Activated naive CD4-positive, alpha-beta T cell treated with anti-CD3 and anti-CD28 coated beads for 36 hours (primary cell): Measurements from ENCODE around the gene CCNB1IP1. TPM values are rescaled to one million over a fixed set of nuclear protein-coding genes. Genes with fewer than 3 reads are reported as not detected.
A peak's percentile ranks its signal among the peaks of the same experiment; 100 is the strongest.
"Not testable (repeated sequence)": the region's sequence is repeated elsewhere in the genome, so short reads cannot be mapped to it uniquely, and the experiment has no call there.

ENCODE experiments used
- CTCF ChIA-PET: fragments of 350-600 bp; sonication (Branson Sonifier 250); formaldehyde crosslinking; loops from one replicate; lab custom pipeline; 2021; ENCODE audit warnings: antibody characterized with exemption; lab: Charles Lee
- DNase-seq: peaks from one replicate; pipeline ENCODE4 v3.0.0-alpha.2; 2020
- H3K27ac Mint-ChIP-seq: one replicate; pipeline ENCODE4 v1.8.0; 2021; ENCODE audit warnings: mild to moderate bottlenecking, mixed read lengths
- H3K27me3 Mint-ChIP-seq: one replicate; pipeline ENCODE4 v1.8.0; 2021; ENCODE audit warnings: low read depth, mixed read lengths
- H3K36me3 Mint-ChIP-seq: one replicate; pipeline ENCODE4 v1.8.0; 2021; ENCODE audit warnings: low read depth, mixed read lengths
- H3K4me1 Mint-ChIP-seq: one replicate; pipeline ENCODE4 v1.8.0; 2021; ENCODE audit warnings: low read depth, mixed read lengths
- H3K4me3 Mint-ChIP-seq: one replicate; pipeline ENCODE4 v1.8.0; 2021; ENCODE audit warnings: mild to moderate bottlenecking, moderate library complexity, mixed read lengths
- H3K9me3 Mint-ChIP-seq: one replicate; pipeline ENCODE4 v1.8.0; 2021; ENCODE audit warnings: mixed read lengths
- intact Hi-C: fragments of 100-400 bp; cut with micrococcal nuclease; formaldehyde crosslinking; loops from one replicate; pipeline ENCODE4 v1.15.1; 2023
- total RNA-seq, 2 experiments: library from RNA; stranded (reverse); gene quantifications; one replicate each; pipeline ENCODE4 v1.2.3, GENCODE V29; 2021

CCNB1IP1 gene
- total RNA-seq, 2 experiments from 2014 or later = 93.4 to 98.6 TPM

DNA sequence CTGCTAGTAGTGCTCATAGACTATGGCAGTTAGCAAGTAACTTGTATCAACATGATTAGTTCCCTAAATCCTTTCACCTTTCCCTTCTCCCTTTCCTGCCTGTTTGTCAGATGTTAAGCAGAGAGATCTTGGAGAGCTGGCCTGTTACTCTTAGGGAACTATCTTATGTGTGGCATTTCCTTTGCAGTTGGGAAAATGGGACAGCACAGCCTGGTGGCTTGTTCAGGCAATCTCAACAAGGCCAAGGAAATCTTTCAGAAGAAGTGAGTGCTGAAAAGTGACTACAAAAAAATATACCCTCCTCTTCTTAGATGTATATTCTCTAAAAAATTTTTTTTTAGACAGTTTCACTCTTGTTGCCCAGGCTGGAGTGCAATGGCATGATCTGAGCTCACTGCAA is 17.8 kb upstream of the CCNB1IP1 start:
- CTCF ChIA-PET = interaction anchor here (1.1 to 2.8 kb wide), 3 partner anchors 23 to 65 kb away, joined by 3 to 18 read pairs (median 4); no protein-coding TSS in a partner anchor
- Mint-ChIP-seq H3K4me3 (no peak overlapping the region), H3K36me3 (peaks cover 47% of the 10 kb centered on the region), H3K27ac (no peak overlapping the region), H3K9me3 (no peaks in the 10 kb centered on the region), H3K27me3 (no peaks in the 10 kb centered on the region), H3K4me1 (peaks cover 3% of the 10 kb centered on the region)
- intact Hi-C loops = no loop called here
- no peak for DNase-seq

DNA sequence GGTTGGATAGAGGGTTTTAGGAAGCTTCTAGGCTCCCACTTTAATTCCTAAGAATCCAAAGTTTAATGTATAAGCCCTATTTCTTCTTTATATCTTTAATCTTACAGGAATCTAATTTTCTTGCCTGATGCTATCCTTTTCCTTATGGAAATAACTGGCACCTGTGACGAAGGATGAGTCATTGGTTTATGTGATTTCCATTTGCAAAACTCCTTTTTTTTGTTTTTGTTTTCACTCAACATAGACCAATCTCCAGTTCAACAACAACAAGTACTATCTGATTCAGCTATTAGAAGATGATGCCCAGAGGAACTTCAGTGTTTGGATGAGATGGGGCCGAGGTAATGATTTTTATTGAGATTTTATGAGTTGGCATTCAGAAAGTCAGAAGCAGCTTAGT is 17.2 kb upstream of the CCNB1IP1 start:
- peaks cover 8% of the 10 kb centered on the region for H3K4me1 Mint-ChIP-seq
- H3K9me3 Mint-ChIP-seq = no peaks in the 10 kb centered on the region
- H3K27ac Mint-ChIP-seq = no peak overlapping the region
- peaks cover 49% of the 10 kb centered on the region for H3K36me3 Mint-ChIP-seq
- no peaks in the 10 kb centered on the region for H3K27me3 Mint-ChIP-seq
- DNase-seq = no peak
- CTCF ChIA-PET = interaction anchor here (1.1 to 2.8 kb wide), 3 partner anchors 10 to 65 kb away, joined by 3 to 18 read pairs (median 7); no protein-coding TSS in a partner anchor
- no peak overlapping the region for H3K4me3 Mint-ChIP-seq
- intact Hi-C loops = no loop called here

DNA sequence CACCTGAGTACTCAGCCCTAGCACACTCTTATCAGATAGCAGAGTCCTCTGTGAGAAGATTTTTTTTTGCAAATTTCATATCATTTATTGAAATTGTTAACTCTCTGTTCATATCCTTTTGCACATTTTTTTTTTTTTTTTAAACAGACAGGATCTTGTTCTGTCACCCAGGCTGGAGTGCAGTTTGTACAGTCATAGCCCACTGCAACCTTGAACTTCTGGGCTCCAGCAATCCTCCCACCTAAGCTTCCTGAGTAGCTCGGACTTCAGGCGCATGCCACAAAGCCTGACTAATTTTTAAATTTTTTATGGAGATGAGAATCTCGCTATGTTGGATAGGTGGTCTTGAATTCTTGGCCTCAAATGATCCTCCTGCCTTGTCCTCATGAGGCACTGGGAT is 14.7 kb upstream of the CCNB1IP1 start:
- no peaks in the 10 kb centered on the region for H3K9me3 Mint-ChIP-seq
- no peak overlapping the region for H3K27ac Mint-ChIP-seq
- H3K4me3 Mint-ChIP-seq = no peak overlapping the region
- CTCF ChIA-PET = interaction anchor here (0.6 to 0.8 kb wide), 3 partner anchors 38 to 583 kb away, joined by 3 to 4 read pairs (median 3); no protein-coding TSS in a partner anchor
- intact Hi-C loops = no loop called here
- H3K27me3 Mint-ChIP-seq = peaks cover 2% of the 10 kb centered on the region
- peaks cover 46% of the 10 kb centered on the region for H3K36me3 Mint-ChIP-seq
- peaks cover 19% of the 10 kb centered on the region for H3K4me1 Mint-ChIP-seq
- no peak for DNase-seq

DNA sequence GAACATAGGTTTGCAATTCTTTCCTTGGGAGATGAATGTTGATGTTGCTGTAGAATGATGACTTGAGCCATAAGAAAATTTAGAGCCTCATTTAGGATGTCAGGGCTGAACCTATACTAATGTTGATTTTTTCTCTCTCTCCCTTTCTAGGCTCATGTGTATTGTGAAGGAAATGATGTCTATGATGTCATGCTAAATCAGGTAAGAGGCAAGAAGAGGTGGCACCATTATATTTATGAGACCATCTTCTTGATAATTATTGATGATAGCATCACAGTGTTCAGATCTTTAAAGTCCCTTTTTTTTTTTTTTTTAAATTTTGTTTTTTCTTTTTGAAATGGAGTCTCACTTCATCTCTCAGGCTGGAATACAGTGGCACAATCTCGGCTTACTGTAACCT is 13.6 kb upstream of the CCNB1IP1 start:
- peaks cover 2% of the 10 kb centered on the region for H3K27me3 Mint-ChIP-seq
- CTCF ChIA-PET = no interaction called here

DNA sequence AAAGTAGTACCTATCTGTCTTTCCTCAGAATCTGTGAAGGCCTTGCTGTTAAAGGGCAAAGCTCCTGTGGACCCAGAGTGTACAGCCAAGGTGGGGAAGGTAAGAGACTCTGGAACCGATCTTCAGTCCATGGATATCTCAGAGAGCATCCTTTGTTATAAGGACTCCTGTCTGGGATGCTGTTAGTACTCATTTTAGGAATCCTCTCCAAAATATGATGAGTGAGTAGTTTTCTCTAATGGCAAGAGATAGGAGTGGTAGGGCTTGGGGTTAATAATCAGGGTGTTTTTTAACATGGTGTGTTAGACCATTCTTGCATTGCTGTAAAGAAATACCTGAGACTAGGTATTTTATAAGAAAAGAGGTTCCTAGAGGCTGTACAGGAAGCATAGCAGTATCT is 12.3 kb upstream of the CCNB1IP1 start:
- CTCF ChIA-PET = interaction anchor here (8.4 kb wide), 1 partner anchor 17 kb away, joined by 83 read pairs; no protein-coding TSS in a partner anchor
- DNase-seq = no peak
- Mint-ChIP-seq H3K36me3 (peaks cover 35% of the 10 kb centered on the region), H3K4me3 (no peak overlapping the region), H3K9me3 (no peaks in the 10 kb centered on the region), H3K27ac (peak overlapping the region; percentile 20), H3K27me3 (peaks cover 2% of the 10 kb centered on the region), H3K4me1 (peaks cover 21% of the 10 kb centered on the region)
- intact Hi-C loops = no loop called here

More for the DNA sequence above, 13.6 kb upstream of the CCNB1IP1 start:
- no peak overlapping the region for H3K27ac Mint-ChIP-seq
- H3K9me3 Mint-ChIP-seq = no peaks in the 10 kb centered on the region
- intact Hi-C loops = no loop called here
- DNase-seq = no peak
- peaks cover 43% of the 10 kb centered on the region for H3K36me3 Mint-ChIP-seq
- H3K4me3 Mint-ChIP-seq = no peak overlapping the region
- peaks cover 19% of the 10 kb centered on the region for H3K4me1 Mint-ChIP-seq

DNA sequence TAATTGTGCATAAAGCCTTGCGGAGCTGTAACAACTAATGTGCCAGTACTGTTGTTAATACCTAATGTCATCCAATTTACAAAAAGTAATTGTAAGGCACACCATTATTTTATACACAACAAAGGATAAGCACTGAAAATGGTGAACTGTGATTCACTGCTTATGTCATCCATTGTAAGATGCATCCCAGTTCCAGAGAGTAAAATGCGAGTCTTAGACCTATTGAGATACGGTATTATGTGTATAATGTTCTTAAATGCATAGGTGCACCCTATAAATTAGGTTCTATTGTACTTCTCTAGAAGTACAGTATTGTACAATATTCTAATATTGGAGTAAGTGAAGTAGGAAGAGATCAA is 10.8 kb upstream of the CCNB1IP1 start:
- H3K36me3 Mint-ChIP-seq = peaks cover 26% of the 10 kb centered on the region

DNA sequence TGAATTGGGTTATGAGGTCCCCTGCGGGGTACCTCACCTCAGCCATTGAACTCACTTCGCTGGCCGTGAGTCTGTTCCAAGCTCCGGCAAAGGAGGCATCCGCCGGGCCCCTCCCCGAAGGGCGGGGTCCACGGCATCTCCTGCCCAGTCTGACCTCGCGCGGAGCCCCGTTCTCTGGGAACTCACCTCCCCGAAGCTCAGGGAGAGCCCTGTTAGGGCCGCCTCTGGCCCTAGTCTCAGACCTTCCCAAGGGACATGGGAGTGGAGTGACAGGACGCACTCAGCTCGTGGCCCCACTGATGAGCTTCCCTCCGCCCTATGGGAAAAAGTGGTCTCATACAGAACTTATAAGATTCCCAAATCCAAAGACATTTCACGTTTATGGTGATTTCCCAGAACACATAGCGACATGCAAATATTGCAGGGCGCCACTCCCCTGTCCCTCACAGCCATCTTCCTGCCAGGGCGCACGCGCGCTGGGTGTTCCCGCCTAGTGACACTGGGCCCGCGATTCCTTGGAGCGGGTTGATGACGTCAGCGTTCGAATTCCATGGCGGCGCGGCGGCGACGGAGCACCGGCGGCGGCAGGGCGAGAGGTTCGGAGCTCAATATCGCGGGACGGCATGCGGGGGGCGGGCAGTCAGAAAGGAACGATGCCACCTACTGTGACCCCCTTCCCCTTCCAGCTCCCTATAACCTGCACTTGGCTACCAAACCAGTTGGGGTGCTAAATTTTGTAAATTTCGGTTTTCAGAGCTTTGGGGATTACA is 10.2 kb upstream of the CCNB1IP1 start, which contains the start of gene PARP2:
Gene PARP2, plus strand, starts transcription at position 544 of the 770 bp plus-strand sequence. Its CDS starts 7 bp downstream, at position 551.
- Mint-ChIP-seq H3K27ac (peak within 1 kb of the TSS; percentile 95), H3K4me3 (peak within 1 kb of the TSS; percentile 96), H3K9me3 (no peaks in the 10 kb centered on the region), H3K4me1 (peaks cover 19% of the 10 kb centered on the region), H3K27me3 (peaks cover 2% of the 10 kb centered on the region), H3K36me3 (peaks cover 25% of the 10 kb centered on the region)
- peak; percentile 96 for DNase-seq
- intact Hi-C loops = loop anchor here (1.0 kb wide), 10 partner anchors 10 to 339 kb away; partner anchors contain the start of genes APEX1, CCNB1IP1, PIP4P1 and PNP
- CTCF ChIA-PET = interaction anchor here (0.5 to 8.4 kb wide), 12 partner anchors 9 to 266 kb away, joined by 4 to 83 read pairs (median 4); partner anchors contain the start of genes APEX1, CCNB1IP1, OSGEP and PIP4P1

More for the DNA sequence above, 10.8 kb upstream of the CCNB1IP1 start:
- Mint-ChIP-seq H3K4me1 (peaks cover 19% of the 10 kb centered on the region), H3K27ac (peak overlapping the region; percentile 95), H3K9me3 (no peaks in the 10 kb centered on the region), H3K4me3 (peak overlapping the region; percentile 96), H3K27me3 (peaks cover 2% of the 10 kb centered on the region)
- CTCF ChIA-PET = interaction anchor here (0.5 to 8.4 kb wide), 12 partner anchors 8 to 265 kb away, joined by 4 to 83 read pairs (median 4); partner anchors contain the start of genes APEX1, CCNB1IP1, OSGEP and PIP4P1
- intact Hi-C loops = loop anchor here (1.0 kb wide), 10 partner anchors 11 to 338 kb away; partner anchors contain the start of genes APEX1, CCNB1IP1, PIP4P1 and PNP
- no peak for DNase-seq

DNA sequence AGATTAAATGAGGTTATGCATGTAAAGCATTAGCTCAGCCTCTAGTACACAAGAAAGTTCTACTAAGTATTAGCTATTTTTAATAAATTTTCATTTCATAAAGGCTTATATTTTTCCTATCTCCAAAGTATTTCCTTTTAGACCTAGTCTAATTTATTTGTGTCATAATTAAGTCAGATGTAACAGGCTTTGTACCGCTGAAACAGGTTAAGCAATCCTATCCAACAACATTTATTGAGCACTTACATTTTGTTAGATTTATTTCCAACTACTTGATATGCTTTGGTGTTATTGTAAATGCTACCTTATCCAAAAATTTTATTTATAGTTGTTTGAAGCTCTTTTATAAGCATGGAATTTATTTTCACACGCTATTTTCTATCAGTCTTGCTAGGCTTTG is 8.6 kb upstream of the CCNB1IP1 start:
- Mint-ChIP-seq H3K9me3 (no peaks in the 10 kb centered on the region), H3K27me3 (peaks cover 2% of the 10 kb centered on the region), H3K27ac (no peak overlapping the region), H3K4me3 (no peak overlapping the region), H3K4me1 (peaks cover 19% of the 10 kb centered on the region), H3K36me3 (peaks cover 17% of the 10 kb centered on the region)
- CTCF ChIA-PET = interaction anchor here (0.7 to 8.4 kb wide), 5 partner anchors 8 to 267 kb away, joined by 3 to 83 read pairs (median 15); partner anchors contain the start of gene CCNB1IP1
- no peak for DNase-seq
- intact Hi-C loops = no loop called here

DNA sequence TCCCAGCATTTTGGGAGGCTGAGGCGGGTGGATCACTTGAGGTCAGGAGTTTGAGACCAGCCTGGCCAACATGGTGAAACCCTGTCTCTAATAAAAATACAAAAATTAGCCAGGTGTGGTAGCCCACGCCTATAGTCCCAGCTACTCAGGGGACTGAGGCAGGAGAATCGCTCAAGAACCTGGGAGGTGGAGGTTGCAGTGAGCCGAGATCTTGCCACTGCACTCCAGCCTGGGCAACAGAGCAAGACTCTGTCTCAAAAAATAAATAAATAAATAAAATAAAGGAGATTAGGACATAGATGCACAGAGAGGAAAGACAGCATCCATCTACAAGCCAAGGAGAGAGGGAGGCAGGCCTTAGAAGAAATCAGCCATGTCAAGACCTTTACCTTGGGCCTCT is 8.0 kb upstream of the CCNB1IP1 start:
- H3K27ac Mint-ChIP-seq, H3K9me3 Mint-ChIP-seq, DNase-seq, H3K27me3 Mint-ChIP-seq, H3K4me3 Mint-ChIP-seq, intact Hi-C loops: not testable (repeated sequence)
- H3K4me1 Mint-ChIP-seq = peaks cover 19% of the 10 kb centered on the region
- H3K36me3 Mint-ChIP-seq = peaks cover 13% of the 10 kb centered on the region
- CTCF ChIA-PET = interaction anchor here (2.0 to 8.4 kb wide), 3 partner anchors 13 to 268 kb away, joined by 15 to 83 read pairs (median 28); no protein-coding TSS in a partner anchor

DNA sequence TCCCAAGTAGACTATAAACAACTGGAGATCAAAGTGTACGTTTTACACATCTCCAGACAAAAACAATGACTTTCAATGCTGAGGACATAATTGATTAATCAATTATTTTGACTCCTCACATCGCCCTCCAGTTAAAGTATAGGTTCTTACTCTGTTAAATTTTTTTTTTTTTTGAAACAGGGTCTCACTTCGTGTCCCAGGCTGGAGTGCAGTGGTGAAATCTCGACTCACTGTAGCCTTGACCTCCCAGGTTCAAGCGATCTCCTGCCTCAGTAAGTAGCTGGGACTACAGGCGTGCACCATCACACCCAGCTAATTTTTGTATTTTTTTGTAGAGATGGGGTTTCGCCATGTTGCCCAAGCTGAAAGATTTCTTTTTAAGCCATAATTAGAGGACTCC is 938 bp upstream of the CCNB1IP1 start:
- Mint-ChIP-seq H3K4me3 (no peak overlapping the region), H3K36me3 (peaks cover 12% of the 10 kb centered on the region), H3K27me3 (no peaks in the 10 kb centered on the region), H3K9me3 (no peaks in the 10 kb centered on the region), H3K27ac (no peak overlapping the region), H3K4me1 (peaks cover 30% of the 10 kb centered on the region)
- no peak for DNase-seq
- intact Hi-C loops = loop anchor here (5.0 kb wide), 1 partner anchor 33 kb away; no protein-coding TSS in a partner anchor
- CTCF ChIA-PET = interaction anchor here (0.6 to 2.7 kb wide), 7 partner anchors 8 to 363 kb away, joined by 3 to 24 read pairs (median 4); partner anchors contain the start of genes APEX1, OSGEP, PARP2 and PIP4P1

DNA sequence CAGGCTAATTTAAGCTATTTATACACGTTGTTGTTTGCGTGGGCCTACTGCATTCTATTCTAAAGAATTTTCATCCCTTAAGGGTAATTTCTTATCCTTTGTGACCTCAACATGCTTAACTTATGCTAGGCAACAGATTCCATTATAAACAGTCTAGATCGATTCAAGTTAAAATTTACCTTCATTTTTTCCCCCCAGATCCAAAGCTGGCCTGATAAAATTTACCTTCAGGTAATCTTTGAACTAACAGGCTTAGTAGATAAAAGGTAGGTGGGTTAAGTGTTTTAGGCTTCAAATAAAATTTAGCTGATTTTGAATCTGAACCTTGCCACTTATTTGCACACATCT is 389 bp upstream of the CCNB1IP1 start:
- Mint-ChIP-seq H3K27me3 (no peaks in the 10 kb centered on the region), H3K9me3 (no peaks in the 10 kb centered on the region), H3K36me3 (peaks cover 12% of the 10 kb centered on the region), H3K4me1 (peaks cover 34% of the 10 kb centered on the region), H3K27ac (peak overlapping the region; percentile 92), H3K4me3 (peak overlapping the region; percentile 90)
- CTCF ChIA-PET = interaction anchor here (0.9 to 2.7 kb wide), 6 partner anchors 8 to 364 kb away, joined by 3 to 24 read pairs (median 4); partner anchors contain the start of genes APEX1, OSGEP, PARP2 and PIP4P1
- intact Hi-C loops = loop anchor here (1.0 to 5.0 kb wide), 8 partner anchors 10 to 637 kb away; partner anchors contain the start of genes APEX1, PARP2 and TTC5
- no peak for DNase-seq

DNA sequence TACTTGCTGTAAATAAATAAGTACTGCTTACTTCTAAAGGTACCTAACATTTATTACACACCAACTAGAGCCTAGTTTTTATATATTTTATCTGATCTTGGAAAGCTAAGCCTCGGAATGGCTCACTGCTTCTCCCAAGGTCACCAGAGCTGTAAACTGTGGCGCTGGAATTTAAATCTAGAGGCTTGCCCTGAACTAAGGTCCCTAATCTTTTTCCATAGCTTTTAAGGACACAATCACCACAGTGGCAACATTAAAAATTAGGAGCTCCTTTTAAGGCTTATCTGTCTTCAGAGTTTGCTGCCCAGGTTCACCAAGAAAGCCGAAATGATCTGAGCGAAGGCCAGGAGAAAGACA is 670 bp downstream of the CCNB1IP1 start:
- Mint-ChIP-seq H3K9me3 (no peaks in the 10 kb centered on the region), H3K27ac (peak overlapping the region; percentile 92), H3K4me1 (peaks cover 43% of the 10 kb centered on the region), H3K27me3 (no peaks in the 10 kb centered on the region), H3K4me3 (peak overlapping the region; percentile 90), H3K36me3 (peaks cover 16% of the 10 kb centered on the region)
- CTCF ChIA-PET = interaction anchor here (1.0 to 2.7 kb wide), 4 partner anchors 11 to 281 kb away, joined by 3 to 24 read pairs (median 4); partner anchors contain the start of genes PARP2 and PIP4P1
- intact Hi-C loops = loop anchor here (2.0 to 5.0 kb wide), 3 partner anchors 28 to 638 kb away; partner anchors contain the start of gene TTC5
- DNase-seq = no peak
